H1 (cell line): ENCODE data around the gene MVD. TPM values are rescaled to one million over a fixed set of nuclear protein-coding genes. Genes with fewer than 3 reads are reported as not detected.

ENCODE experiments used
- ATF2 ChIP-seq: IDR thresholded peaks from 2 replicates; pipeline ENCODE4 v1.6.1; 2012; ENCODE audit warnings: low read length, inconsistent platforms
- ATF3 ChIP-seq: IDR thresholded peaks from 2 replicates; pipeline ENCODE4 v1.6.1; 2011; ENCODE audit warnings: low read depth, mild to moderate bottlenecking, low read length; ENCODE audit not compliant: insufficient read depth
- EGR1 ChIP-seq: IDR thresholded peaks from 2 replicates; pipeline ENCODE4 v1.6.1; 2011; ENCODE audit warnings: low read depth, low read length, borderline replicate concordance
- EZH2 ChIP-seq: fragments of 200-600 bp; sonication (generic); IDR thresholded peaks from 2 replicates; pipeline ENCODE4 v1.7.1; 2012; ENCODE audit warnings: low read depth, mild to moderate bottlenecking, moderate library complexity, low read length, inconsistent platforms; ENCODE audit not compliant: severe bottlenecking
- SAP30 ChIP-seq: fragments of 300-600 bp; sonication (generic); IDR thresholded peaks from 2 replicates; pipeline ENCODE4 v1.7.1; 2012; ENCODE audit warnings: low read length, moderate library complexity, mild to moderate bottlenecking, inconsistent platforms; ENCODE audit not compliant: insufficient read depth, insufficient replicate concordance
- SRF ChIP-seq: IDR thresholded peaks from 2 replicates; pipeline ENCODE4 v1.6.1; 2011; ENCODE audit warnings: mild to moderate bottlenecking, low read depth, low read length, moderate library complexity
- SUZ12 ChIP-seq: fragments of 200-600 bp; sonication (generic); IDR thresholded peaks from 2 replicates; pipeline ENCODE4 v1.6.1; 2012; ENCODE audit warnings: mild to moderate bottlenecking, inconsistent platforms, low read length, moderate library complexity, mixed read lengths
- polyA plus RNA-seq, 7 experiments: library from polyadenylated mRNA; depleted of rRNA in 3 of 7; stranded (reverse) in 5 of 7; unstranded in 2 of 7; fragments of >200 nt in 5 of 7; fragments of 200-250 nt in 2 of 7; gene quantifications; 1 replicate in 5 of 7; 2 replicates in 1 of 7; 4 replicates in 1 of 7; pipeline versions ENCODE4 v1.2.1 to v1.2.3, GENCODE V29; 2011 to 2013; ENCODE audit warnings: missing spikeins in 2 of 7, mixed read lengths in 2 of 7
- total RNA-seq: library from RNA; stranded (reverse); fragmentation: NEBNext Ultra II Directional; extraction: Animal tissue kit (Norgen Biotek cat#: 25700); gene quantifications from 2 replicates; pipeline ENCODE4 v1.2.1, GENCODE V29; 2021

MVD gene
- total and polyA plus RNA-seq, 2 of the 8 experiments (the other 6 are each of a cell fraction or from before 2014, with no cell fraction given) = 47.2 to 77.3 TPM

- TF ChIP-seq SRF (no peak), EZH2 (no peak), SUZ12 (no peak), ATF3 (no peak), ATF2 (no peak), SAP30 (no peak), EGR1 (no peak)
These were observed 14.8 kb upstream of the MVD start (continued) for GRCh38 chr16:88677721-88678120.
